ENCODE measurements around the gene CMIP. TPM values are rescaled to one million over a fixed set of nuclear protein-coding genes. Genes with fewer than 3 reads are reported as not detected.

The CMIP gene
- total RNA-seq, 1 experiment from 2014 or later = 25.7 TPM

DNA sequence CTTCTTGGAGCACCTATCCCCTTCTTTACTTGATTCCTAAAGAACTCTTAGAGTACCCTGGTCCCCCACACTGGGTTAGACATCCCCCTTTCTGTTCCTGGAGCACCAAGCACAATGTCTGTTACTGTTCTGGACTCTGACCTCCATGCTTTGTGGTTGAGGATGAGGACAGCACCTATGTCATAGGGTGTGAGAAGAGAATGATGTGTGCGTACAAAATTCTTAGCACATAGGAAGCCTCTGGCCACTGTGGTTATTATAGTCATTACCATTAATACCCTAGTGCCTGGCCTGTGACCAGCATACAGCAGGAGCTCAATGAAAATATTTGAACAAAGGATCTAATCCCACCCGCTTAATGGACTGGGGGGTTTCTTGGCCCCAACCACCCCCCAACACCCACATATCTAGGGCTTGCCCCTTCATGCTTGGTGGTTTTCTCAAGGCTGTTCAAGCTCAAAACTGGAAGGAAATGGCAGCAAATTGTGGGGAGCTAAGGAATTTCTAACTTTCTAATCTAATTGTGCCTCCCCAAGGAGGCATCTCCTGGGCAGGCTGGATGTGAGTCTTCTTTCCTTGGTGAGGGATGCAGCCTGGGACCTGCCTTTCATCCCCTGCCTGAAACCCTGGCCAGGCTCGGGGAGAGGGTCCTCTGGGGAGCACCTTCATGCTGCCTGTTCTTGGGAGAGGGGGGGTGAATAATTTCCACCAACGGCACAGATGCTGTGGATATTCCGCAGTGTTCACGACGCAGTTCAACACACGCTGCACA, 1.5 kb upstream of the CMIP start:
- Histone ChIP-seq H3K9ac (ENCODE audit: low read length) (no peak overlapping the region), H3K27me3 (ENCODE audit: low read length) (no peaks in the 10 kb centered on the region), H3K4me1 (ENCODE audit: insufficient read depth, low read length) (peaks cover 11% of the 10 kb centered on the region; the same call in 1 of the 2 replicates), H3K36me3 (ENCODE audit: low read depth, low read length) (no peaks in the 10 kb centered on the region), H3K9me2 (replicated peaks; ENCODE audit: low read length) (no peaks in the 10 kb centered on the region), H3K4me2 (ENCODE audit: low read length) (no peak overlapping the region), H4K20me1 (ENCODE audit: low read length) (peaks cover 2% of the 10 kb centered on the region), H3K9me3 (ENCODE audit: low read length) (no peaks in the 10 kb centered on the region), H3K79me2 (ENCODE audit: low read length) (peaks cover 31% of the 10 kb centered on the region), H3K4me3 (ENCODE audit: low read length) (no peak overlapping the region), H3F3A (ENCODE audit: low read length, unreplicated experiment) (peaks cover 5% of the 10 kb centered on the region), H2AFZ (ENCODE audit: low read length) (no peak overlapping the region), H3K27ac (ENCODE audit: low read length) (no peak overlapping the region)
- no peak for TF ChIP-seq EZH2phosphoT487 (IDR thresholded peaks at IDR 0.05; ENCODE audit: borderline replicate concordance, low read length)
- TF ChIP-seq, protein P1, sequence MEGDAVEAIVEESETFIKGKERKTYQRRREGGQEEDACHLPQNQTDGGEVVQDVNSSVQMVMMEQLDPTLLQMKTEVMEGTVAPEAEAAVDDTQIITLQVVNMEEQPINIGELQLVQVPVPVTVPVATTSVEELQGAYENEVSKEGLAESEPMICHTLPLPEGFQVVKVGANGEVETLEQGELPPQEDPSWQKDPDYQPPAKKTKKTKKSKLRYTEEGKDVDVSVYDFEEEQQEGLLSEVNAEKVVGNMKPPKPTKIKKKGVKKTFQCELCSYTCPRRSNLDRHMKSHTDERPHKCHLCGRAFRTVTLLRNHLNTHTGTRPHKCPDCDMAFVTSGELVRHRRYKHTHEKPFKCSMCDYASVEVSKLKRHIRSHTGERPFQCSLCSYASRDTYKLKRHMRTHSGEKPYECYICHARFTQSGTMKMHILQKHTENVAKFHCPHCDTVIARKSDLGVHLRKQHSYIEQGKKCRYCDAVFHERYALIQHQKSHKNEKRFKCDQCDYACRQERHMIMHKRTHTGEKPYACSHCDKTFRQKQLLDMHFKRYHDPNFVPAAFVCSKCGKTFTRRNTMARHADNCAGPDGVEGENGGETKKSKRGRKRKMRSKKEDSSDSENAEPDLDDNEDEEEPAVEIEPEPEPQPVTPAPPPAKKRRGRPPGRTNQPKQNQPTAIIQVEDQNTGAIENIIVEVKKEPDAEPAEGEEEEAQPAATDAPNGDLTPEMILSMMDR (conservative IDR thresholded peaks at IDR 0.05; ENCODE audit: low read depth, low read length) = no peak
- no peak for TF ChIP-seq EZH2 (IDR thresholded peaks at IDR 0.05; ENCODE audit: low read length, unreplicated experiment)
- DNase-seq (no peak), ATAC-seq (no peak)
- CTCF ChIA-PET = no interaction called here
- intact Hi-C loops (cut with micrococcal nuclease) = no loop called here
- no TSS peak for BruUV-seq (replicated peaks)
- POLR2A ChIA-PET (ENCODE audit: unreplicated experiment) = no interaction called here

- Histone ChIP-seq H3K9me3 (ENCODE audit: low read length) (no peaks in the 10 kb centered on the region), H3F3A (ENCODE audit: low read length, unreplicated experiment) (peaks cover 5% of the 10 kb centered on the region), H3K4me3 (ENCODE audit: low read length) (peak overlapping the region; percentile 61), H3K27me3 (ENCODE audit: low read length) (no peaks in the 10 kb centered on the region), H3K4me2 (ENCODE audit: low read length) (peak overlapping the region; percentile 83), H3K9me2 (replicated peaks; ENCODE audit: low read length) (no peaks in the 10 kb centered on the region), H3K4me1 (ENCODE audit: insufficient read depth, low read length) (peaks cover 15% of the 10 kb centered on the region; the same call in 1 of the 2 replicates), H4K20me1 (ENCODE audit: low read length) (peaks cover 10% of the 10 kb centered on the region), H2AFZ (ENCODE audit: low read length) (0 out of 2 replicates have a peak overlapping the region, but pooled peaks have one; percentile 22), H3K9ac (ENCODE audit: low read length) (peak overlapping the region; percentile 56), H3K79me2 (ENCODE audit: low read length) (peaks cover 38% of the 10 kb centered on the region), H3K36me3 (ENCODE audit: low read depth, low read length) (no peaks in the 10 kb centered on the region), H3K27ac (ENCODE audit: low read length) (no peak overlapping the region; the same call in 1 of the 2 replicates)
- POLR2A ChIA-PET (ENCODE audit: unreplicated experiment) = no interaction called here
- ATAC-seq (no peak), DNase-seq (no peak)
- TF ChIP-seq, protein P1 (conservative IDR thresholded peaks at IDR 0.05; ENCODE audit: low read depth, low read length) = no peak
- TF ChIP-seq EZH2phosphoT487 (IDR thresholded peaks at IDR 0.05; ENCODE audit: borderline replicate concordance, low read length) (no peak), EZH2 (IDR thresholded peaks at IDR 0.05; ENCODE audit: low read length, unreplicated experiment) (no peak)
- CTCF ChIA-PET = no interaction called here
- BruUV-seq (replicated peaks) = no TSS peak
- intact Hi-C loops (cut with micrococcal nuclease) = no loop called here
Observed at GRCh38 chr16:81443688-81444447, 740 bp upstream of the CMIP start.
